ENCODE results near the gene OR6C75.
"Not testable (repeated sequence)": the region's sequence is repeated elsewhere in the genome, so short reads cannot be mapped to it uniquely, and the experiment has no call there.

OR6C75 gene

GRCh38 chr12:55362675-55363074 is at the start of gene OR6C75:
OR6C75 (plus strand) TSS chr12:55362975; CDS start chr12:55365111, 2,136 bp downstream.
- no peak for DNase-seq (ENCODE audit: low read depth in 3 of 3)

DNA sequence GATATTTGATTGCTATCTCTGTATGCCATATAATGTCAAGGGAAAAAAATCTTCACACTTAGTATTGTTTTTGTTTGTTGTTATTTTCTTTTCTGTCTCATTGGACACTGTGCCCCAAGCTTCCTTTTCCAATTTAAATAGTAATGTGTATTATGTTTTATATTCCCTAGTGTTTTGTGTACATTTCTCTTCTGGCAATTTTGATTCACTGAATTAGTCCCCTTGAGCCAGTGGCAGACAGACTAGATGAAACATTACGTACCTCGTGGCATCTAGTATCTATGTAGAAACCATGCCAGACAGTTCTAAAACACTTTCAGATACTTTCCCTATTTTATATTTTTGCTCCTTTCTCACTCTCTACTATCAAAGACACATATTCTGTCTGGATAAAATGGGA is 48.7 kb upstream of the OR6C75 start, which contains the start of gene OR6C1:
Gene OR6C1, plus strand, starts transcription at position 301 of the 400 bp plus-strand sequence. CDS start 6,257 bp downstream, outside the sequence.
- DNase-seq (ENCODE audit: low read depth in 3 of 3), result no peak

DNA sequence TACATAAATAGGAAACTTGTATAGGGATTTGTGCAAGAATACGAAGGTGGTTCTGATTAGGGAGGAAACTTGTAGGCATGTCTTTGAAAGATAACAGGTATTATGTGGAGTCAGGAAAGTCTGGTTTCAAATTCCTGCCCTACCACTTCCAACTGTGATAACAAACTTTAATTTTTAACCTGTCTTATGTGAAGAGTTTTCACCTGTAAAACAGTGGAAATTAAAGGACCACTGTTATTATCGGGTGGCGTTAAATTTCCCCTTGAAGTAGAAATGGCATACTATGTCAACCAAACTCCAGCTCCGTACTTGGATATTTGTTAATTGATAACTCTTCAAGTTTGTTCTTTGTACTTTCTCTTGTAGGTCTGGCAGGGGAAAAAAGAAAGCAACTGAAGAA is 42.6 kb upstream of the OR6C75 start:
- DNase-seq (ENCODE audit: low read depth in 3 of 3), result no peak

DNA sequence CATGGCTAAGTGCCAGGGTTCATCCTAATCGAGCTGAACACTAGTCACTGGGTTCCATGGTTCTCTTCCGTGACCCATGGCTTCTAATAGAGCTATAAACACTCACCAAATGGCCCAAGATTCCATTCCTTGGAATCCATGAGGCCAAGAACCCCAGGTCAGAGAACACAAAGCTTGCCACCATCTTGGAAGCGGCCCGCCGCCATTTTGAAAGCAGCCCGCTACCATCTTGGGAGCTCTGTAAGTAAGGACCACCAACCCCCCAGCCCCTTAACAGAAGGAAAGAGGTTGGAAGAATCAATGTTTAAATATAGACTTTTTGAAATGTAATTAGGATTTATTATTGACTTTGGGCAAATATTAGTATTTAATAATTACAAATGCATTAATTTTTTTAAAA is 37.0 kb upstream of the OR6C75 start:
- not testable (repeated sequence) for DNase-seq (ENCODE audit: low read depth in 3 of 3)

DNA sequence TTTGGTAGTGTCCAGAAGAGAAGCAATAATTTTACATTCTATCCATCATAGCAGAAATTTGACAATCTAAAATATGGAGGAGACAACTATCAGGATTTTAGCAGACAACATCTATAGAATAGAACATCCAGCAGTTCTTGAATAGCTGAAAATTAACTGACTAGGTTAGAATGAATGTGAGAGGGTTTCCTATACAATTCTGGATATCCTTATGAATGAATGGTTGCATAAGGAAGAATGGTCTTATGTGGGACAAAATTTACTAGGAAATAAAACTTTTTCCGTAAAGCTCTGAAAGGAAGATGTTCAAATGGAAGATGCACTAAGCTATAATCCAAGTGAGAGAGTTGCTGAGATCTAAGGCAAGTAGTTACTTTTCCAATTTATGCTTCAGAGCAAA is 32.3 kb upstream of the OR6C75 start, which contains the start of gene OR6C3:
Gene OR6C3, plus strand, starts transcription at position 301 of the 400 bp plus-strand sequence. CDS start 955 bp downstream, outside the sequence.
- no peak for DNase-seq (ENCODE audit: low read depth in 3 of 3)

DNA sequence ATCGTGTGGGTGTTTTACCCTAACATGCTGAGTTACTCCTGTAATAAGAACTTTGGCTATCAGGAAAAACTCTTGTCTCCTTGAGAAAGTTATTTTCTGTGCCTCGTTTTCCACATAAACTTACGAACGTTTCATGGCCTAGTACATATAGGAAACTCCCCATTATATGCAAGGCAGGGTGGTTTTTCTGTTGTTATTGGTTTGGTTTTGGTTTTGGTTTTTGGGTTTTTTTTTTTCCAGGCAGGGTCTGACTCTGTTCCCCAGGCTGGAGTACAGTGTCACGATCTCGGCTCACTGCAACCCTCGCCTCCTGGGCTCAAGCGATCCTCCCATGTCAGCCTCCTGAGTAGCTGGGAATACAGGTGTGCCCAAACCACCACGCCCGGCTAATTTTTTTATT is 26.8 kb upstream of the OR6C75 start:
- DNase-seq (ENCODE audit: low read depth in 3 of 3), result no peak

DNA sequence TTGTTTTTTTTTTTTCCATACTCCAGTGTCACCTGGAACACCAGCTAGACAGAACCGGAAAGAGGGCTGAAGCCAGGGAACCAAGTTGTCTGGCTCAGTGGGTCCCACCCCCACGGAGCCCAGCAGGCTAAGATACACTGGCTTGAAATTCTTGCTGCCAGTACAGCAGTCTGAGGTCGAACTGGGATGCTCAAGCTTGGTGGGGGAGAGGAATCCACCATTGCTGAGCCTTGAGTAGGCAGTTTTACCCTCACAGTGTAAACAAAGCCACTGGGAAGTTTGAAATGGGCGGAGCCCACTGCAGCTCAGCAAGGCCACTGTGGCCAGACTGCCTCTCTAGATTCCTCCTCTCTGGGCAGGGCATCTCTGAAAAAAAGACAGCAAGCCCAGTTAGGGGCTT is 7.4 kb upstream of the OR6C75 start:
- DNase-seq (ENCODE audit: low read depth in 3 of 3), result not testable (repeated sequence)

GRCh38 chr12:55365086-55365485 is 2.3 kb downstream of the OR6C75 start:
- DNase-seq (ENCODE audit: low read depth in 3 of 3), result no peak

GRCh38 chr12:55372521-55372920 is 9.7 kb downstream of the OR6C75 start:
- no peak for DNase-seq (ENCODE audit: low read depth in 3 of 3)

GRCh38 chr12:55385891-55386290 is 23.1 kb downstream of the OR6C75 start:
- DNase-seq (ENCODE audit: low read depth in 3 of 3), result no peak

DNA sequence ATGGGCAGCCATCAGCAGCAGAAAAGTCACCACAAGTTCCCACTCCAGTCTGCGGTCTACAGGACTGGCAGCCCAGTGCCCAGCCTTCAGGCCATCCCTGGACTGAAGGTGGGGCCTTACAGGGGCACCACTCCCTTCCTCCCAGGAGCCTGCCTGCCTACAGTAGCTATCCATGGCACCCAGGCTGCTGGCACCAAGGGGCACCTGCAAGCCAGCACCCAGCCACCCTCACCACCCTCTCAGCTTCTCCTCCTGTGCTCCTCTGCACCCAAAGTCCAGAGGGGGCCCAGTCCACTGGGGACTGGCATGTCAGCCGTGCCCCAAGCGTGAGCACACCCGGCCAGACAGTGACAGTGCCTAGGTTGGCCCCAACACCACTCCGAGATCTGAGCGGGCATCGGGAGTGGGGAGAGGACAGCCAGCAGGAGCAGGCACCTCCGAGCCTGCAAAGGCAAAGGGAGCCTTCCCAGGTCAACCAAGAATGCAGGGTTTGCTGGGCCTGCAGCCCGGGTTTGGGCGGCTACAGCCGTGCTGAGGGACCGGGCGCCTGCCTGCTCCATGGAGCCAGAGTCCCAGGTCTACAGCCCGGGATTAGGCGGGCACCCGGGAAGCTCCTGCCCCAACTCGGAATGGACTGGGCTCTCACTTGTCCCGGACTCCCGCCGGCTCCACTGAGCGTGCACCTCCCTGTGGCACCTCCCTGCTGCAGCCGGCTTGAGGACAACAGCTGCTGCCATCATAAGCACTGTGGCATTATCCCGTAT is 29.4 kb downstream of the OR6C75 start:
- DNase-seq (ENCODE audit: low read depth in 3 of 3), result no peak

DNA sequence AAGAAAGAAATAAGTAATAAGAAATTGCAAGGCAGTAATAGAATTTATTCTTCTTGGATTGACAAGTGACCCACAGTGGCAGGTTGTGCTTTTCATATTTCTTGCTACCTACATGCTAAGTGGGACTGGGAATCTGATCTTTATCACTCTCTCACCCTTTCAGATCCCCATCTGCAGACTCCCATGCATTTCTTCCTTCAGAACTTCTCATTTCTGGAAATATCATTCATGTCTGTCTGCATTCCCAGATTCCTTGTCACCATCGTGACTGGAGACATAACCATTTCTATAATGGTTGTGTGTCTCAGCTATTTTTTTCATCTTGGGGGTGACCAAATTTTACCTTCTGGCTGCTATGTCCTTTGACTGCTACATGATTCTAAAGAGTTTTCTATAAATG is 33.6 kb downstream of the OR6C75 start:
- no peak for DNase-seq (ENCODE audit: low read depth in 3 of 3)

DNA sequence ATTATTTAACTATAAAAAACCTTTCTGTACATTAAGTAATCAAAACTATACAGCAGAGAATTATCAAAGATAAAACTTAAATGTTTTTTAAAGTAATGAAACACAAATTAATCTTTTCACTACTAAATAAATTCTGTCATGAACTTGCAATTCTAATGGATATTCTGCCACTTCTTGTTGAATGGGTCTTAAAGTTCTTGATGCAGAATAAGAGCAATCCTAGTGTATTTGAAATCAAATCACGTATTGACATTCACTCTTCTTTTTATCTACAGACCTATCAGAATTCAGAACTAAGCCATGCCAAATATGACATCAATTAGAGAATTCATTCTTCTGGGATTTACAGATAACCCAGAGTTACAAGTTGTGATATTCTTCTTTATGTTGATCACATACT is 37.5 kb downstream of the OR6C75 start, which contains the start of gene OR6C65:
Gene OR6C65, plus strand, starts transcription at position 301 of the 400 bp plus-strand sequence. Its CDS starts 0 bp downstream, at position 301.
- no peak for DNase-seq (ENCODE audit: low read depth in 3 of 3)

DNA sequence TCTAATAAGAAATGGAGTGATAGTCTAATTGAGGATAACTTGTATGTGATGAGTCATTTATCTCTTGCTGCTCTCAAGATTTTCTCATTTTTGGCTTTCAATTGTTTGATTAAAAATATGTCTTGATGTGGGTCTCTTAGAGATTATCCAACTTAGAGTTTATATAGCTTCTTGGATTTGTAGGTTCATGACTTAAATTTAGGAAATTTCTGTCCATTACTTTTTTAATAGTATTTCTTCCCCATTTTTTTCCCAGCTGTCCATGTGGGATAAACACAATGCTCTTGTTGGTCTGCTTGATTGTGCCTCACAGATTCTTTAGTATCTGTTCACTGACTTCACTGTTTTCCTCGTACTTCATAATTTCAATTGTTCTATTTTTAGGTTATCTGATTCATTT is 45.1 kb downstream of the OR6C75 start:
- no peak for DNase-seq (ENCODE audit: low read depth in 3 of 3)

DNA sequence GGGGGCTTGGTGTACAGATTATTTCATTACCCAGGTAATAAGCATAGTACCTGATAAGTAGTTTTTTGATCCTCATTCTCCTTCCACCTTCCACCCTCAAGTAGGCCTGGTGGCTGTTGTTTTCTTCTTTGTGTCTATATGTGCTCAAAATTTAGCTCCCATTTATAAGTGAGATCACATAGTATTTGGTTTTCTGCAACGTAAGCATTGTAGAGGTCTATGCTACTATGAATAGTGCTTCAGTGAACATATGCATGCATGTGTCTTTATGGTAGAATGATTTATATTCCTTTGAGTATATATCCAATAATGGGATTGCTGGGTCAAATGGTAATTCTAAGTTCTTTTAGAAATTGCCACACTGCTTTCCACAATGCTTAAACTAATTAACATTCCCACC is 46.4 kb downstream of the OR6C75 start:
- DNase-seq (ENCODE audit: low read depth in 3 of 3), result not testable (repeated sequence)

DNA sequence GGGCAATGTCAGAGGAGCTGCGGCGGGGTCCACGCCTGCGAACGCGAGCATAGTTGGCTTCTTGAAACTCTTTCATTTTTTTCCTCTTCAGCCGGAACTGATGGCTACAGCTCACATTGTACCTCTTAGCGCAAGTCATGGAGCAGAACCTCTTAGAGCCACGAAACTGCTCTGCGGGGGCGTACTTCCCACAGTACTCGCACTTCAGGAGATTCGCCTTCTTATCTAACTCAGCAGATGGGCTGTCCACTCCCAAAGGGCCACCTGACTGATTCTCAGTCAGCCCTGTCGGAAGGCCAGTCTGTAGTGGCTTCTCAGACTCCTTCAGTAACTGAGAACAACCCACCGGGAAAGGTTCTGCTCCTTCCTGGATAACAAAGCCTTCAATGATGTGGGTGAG is 49.4 kb downstream of the OR6C75 start:
- DNase-seq (ENCODE audit: low read depth in 3 of 3), result not testable (repeated sequence)

DNA sequence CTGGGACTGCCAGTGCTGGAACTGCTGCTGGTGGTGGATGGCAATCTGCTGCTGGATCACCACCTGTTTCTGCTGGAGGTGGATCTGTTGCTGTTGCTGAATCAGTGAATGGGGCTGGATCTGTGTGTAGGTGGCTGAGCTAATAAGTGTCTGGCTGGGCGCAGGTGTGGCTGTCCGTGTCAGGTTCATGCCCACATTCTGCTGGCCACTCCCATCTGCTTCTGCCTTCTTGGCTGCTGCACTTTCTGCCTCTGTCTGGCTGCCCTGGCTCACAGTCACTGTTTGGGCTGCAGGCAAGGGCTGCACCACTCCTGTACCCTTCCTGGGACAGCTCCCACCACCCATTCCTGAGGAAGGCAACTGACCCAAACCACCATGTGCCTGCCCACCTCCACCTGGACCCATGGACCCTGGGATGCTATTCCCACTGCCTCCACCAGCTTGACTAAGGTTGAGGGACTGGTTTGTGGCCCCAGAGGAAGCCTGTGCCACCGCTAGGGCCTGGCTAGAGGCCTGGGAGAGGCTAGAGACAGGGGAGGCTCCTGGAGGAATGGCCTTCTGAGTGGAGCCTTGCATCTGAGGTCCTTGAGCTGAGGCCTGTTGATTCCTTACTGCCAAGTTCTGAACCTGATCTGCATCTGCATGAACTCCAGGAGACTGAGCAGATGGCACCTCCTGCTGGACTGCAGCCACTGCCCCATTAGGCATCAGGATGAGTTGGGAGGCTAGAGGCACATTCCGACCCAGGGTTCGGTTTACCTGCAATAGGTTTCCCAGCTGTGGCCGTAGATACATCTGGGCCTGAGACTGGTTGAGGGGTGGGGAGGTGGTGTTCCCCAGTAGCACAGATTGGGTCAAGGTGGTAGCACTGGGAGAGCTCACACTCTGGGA is 51.0 kb downstream of the OR6C75 start:
- not testable (repeated sequence) for DNase-seq (ENCODE audit: low read depth in 3 of 3)

- not testable (repeated sequence) for DNase-seq (ENCODE audit: low read depth in 3 of 3)
Observed at GRCh38 chr12:55414396-55414823, 51.6 kb downstream of the OR6C75 start.

DNA sequence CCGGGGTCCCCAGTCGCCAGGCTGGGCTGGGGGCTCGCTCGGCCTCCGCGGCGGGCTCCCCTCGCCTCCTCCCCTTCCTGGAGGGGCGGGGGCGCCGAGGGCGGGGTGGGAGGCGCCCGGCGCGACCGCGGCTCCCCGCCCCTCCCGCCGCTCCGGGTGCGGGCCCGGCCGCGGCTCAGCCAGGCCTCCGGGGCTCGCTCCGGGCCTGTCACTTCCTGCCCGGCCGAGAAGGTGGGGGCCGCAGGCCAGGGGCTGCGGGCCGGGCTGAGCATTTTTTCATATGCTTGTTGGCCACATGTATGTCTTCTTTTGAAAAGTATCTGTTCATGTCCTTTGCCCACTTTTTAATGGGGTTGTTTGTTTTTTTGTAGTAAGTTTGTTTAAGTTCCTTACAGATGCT is 52.1 kb downstream of the OR6C75 start:
- DNase-seq (ENCODE audit: low read depth in 3 of 3), result not testable (repeated sequence)

GRCh38 chr12:55416961-55417360 is 54.2 kb downstream of the OR6C75 start:
- no peak for DNase-seq (ENCODE audit: low read depth in 3 of 3)
